ENCODE data around the gene SEMA3B.
A peak's percentile ranks its signal among the peaks of the same experiment; 100 is the strongest.

DNA sequence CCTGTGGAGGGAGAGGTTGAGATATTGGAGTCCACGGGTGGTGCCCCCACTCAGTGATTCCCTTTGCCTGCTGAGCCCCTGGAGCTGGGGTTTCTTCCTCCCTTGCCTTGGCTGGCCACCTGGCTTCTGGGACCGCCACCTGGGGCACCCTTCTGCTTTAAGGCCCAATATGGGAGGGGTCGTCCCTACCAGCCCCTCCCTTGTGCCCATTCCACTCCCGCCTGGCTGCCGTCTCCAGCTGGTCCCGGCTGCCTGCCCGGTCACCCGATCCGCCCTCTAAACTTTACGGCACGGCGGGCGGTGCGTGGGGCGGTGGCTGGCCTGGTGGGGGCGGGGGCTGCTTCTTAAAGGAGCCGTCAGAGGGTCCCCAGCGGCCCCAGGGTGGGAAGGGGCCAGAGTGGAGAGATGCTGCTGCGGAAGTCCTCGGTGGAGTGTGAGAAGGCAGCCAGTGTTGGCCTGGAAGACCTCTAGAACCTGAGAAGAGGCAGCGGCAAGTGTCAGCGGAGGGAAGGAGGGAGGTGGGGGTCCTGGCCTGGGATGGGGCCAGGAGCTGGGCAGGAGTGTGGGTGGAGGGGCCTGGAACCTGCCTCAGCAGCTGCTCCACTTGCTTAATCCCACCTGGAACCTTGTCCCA, 1.6 kb upstream of the SEMA3B start:
- no peak for TF ChIP-seq POLR2A (IDR thresholded peaks at IDR 0.05)
- TF ChIP-seq, protein P1, sequence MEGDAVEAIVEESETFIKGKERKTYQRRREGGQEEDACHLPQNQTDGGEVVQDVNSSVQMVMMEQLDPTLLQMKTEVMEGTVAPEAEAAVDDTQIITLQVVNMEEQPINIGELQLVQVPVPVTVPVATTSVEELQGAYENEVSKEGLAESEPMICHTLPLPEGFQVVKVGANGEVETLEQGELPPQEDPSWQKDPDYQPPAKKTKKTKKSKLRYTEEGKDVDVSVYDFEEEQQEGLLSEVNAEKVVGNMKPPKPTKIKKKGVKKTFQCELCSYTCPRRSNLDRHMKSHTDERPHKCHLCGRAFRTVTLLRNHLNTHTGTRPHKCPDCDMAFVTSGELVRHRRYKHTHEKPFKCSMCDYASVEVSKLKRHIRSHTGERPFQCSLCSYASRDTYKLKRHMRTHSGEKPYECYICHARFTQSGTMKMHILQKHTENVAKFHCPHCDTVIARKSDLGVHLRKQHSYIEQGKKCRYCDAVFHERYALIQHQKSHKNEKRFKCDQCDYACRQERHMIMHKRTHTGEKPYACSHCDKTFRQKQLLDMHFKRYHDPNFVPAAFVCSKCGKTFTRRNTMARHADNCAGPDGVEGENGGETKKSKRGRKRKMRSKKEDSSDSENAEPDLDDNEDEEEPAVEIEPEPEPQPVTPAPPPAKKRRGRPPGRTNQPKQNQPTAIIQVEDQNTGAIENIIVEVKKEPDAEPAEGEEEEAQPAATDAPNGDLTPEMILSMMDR (IDR thresholded peaks at IDR 0.05 in 4 of 5, conservative IDR thresholded peaks at IDR 0.05 in 1 of 5), result peak in 1 of 5 experiments; percentile 22
